Islet of Langerhans (tissue), 1 donor: Measurements from ENCODE around the gene TSPAN14.
"Not testable (repeated sequence)": the region's sequence is repeated elsewhere in the genome, so short reads cannot be mapped to it uniquely, and the experiment has no call there.

Experiments
- FAIRE-seq: peaks from one replicate; lab custom pipeline; 2011; peaks lifted over from hg19 to GRCh38; lab: Jason Lieb, UNC

TSPAN14 gene, protein sequence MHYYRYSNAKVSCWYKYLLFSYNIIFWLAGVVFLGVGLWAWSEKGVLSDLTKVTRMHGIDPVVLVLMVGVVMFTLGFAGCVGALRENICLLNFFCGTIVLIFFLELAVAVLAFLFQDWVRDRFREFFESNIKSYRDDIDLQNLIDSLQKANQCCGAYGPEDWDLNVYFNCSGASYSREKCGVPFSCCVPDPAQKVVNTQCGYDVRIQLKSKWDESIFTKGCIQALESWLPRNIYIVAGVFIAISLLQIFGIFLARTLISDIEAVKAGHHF

DNA sequence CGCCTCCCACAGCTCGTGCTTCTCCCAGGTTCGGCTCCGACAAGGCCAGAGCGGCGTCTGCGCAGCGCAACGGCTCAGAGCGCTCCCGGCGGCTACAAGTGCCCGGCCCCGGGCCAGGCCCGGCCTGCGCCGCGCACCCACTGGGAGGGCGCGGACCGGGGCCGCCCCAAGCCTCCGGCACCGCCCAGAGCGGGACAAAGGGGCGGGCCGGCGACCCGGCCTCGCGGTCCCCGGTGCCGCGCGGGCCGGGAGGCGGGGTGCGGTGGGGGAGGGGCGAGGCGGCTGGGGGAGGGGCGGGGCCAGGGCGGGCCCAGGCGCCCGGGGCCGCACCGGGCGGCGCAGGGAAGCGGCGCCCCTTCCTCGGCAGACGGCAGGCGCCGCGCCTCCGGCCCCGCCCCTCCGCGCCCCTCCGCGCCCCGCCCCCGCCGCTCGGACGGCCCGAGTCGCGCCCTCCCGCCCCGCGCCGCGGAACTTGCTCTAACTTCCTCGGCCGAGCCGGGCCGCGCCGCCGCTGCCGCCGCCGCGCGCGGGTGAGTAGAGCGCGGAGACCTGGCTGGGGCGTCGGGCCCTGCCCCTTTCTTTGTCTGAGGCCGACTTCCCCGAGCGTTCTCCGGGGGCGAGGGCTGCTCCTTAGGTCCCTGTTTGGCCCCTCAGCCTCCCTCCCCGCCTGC lies at the start of gene TSPAN14:
TSS of gene TSPAN14 (plus strand) at position 469 of the 671 bp plus-strand sequence. CDS start 34,924 bp downstream, outside the sequence.
- no peak for FAIRE-seq

- FAIRE-seq: no peak
Measured at GRCh38 chr10:80405035-80405434, 49.1 kb upstream of the TSPAN14 start.

- FAIRE-seq: no peak
Measured at GRCh38 chr10:80405626-80406025, 48.5 kb upstream of the TSPAN14 start.

GRCh38 chr10:80406204-80406603 lies 47.9 kb upstream of the TSPAN14 start:
- FAIRE-seq: no peak

DNA sequence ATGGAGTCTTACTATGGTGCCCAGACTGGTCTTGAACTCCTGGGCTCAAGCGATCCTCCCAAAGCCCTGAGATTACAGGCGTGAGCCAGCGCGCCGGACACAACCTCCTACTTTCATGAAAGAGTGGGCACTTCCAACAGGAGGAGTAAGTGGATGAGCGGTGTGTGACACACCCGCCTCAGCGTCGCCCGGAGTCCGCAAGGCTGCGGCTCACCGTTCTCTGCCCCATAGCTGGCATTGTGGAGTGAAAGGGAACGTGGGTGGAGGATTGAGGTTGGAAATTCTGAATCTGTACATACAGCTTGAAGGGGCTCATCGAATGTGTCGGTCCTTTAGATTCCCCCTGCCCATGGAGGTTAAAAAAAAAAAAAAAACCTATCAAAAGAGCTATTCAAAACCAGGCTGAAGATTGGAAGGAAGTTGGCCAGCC lies 46.3 kb upstream of the TSPAN14 start:
- FAIRE-seq: no peak

GRCh38 chr10:80408242-80409101 lies 45.6 kb upstream of the TSPAN14 start, which contains the start of gene PRXL2A:
Gene PRXL2A, plus strand, starts transcription at chr10:80408551. Its CDS starts 11,917 bp downstream, at chr10:80420468.
- FAIRE-seq: no peak

GRCh38 chr10:80409121-80409520 lies 45.0 kb upstream of the TSPAN14 start:
- no peak for FAIRE-seq

GRCh38 chr10:80410122-80410521 lies 44.0 kb upstream of the TSPAN14 start:
- FAIRE-seq: no peak

GRCh38 chr10:80410578-80411145 lies 43.4 kb upstream of the TSPAN14 start:
- FAIRE-seq: no peak

DNA sequence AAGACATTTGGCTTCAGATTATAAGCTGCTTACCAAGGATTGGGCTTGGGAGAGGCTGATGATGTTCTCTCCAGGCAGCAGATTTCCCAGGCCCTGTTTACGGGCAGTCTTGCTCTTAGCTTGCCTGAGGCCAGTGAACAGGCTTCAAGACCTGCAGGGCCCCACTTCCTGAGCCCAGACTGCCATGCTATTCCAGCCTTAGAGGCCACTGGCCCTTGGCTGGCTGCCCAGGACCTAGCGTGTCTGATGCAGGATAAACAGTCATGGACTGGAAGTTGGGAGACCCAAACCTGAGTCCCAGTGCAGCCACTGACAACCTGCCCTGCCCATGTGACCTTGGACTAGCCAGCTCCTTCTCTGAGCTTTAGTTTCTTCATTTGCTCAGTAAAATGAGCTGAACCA lies 42.8 kb upstream of the TSPAN14 start:
- FAIRE-seq: no peak

DNA sequence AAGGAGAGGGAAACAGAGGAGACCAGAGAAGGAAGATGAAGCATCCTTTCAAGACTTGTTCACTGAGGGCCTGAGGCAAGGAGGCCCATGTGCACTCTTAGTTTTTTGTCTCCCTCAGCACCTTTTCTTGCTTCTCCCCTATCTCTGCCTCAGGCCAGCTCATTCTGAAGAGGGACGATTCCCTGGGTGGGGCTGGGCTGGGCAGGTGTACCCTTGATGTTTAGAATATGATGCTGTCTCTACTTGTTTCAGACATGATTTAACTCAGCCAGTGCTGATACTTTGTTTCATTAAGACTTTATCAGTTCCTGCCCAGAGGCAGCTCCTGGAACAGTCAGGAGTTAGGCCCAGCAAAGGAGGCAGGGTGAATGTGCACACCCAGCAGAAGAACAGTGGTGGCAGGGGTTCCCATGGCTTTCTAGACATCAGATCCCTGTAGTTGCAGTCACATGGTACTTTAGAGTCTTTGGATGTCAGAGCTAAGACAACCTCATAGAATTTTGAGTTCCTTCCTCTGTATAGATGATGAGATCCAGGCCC lies 42.4 kb upstream of the TSPAN14 start:
- FAIRE-seq: no peak

DNA sequence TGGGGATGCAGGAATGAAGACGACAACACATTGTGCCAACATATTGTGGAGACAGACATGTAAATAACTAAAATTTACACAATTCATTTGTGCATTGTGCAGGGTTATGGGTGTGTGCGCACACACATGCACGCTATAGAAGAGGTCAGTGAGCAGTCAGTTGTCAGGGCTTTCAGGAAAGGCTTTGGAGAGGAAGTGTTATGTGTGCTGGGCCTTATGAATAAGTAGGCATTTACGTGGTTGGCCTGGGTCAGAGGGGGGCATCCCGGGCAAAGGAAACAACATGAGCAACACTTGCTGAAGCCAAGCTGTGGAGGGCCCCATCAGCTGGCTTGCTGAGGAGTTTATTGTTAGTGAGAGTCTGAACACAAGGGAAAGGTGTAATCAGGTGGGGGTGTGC lies 41.6 kb upstream of the TSPAN14 start:
- no peak for FAIRE-seq

DNA sequence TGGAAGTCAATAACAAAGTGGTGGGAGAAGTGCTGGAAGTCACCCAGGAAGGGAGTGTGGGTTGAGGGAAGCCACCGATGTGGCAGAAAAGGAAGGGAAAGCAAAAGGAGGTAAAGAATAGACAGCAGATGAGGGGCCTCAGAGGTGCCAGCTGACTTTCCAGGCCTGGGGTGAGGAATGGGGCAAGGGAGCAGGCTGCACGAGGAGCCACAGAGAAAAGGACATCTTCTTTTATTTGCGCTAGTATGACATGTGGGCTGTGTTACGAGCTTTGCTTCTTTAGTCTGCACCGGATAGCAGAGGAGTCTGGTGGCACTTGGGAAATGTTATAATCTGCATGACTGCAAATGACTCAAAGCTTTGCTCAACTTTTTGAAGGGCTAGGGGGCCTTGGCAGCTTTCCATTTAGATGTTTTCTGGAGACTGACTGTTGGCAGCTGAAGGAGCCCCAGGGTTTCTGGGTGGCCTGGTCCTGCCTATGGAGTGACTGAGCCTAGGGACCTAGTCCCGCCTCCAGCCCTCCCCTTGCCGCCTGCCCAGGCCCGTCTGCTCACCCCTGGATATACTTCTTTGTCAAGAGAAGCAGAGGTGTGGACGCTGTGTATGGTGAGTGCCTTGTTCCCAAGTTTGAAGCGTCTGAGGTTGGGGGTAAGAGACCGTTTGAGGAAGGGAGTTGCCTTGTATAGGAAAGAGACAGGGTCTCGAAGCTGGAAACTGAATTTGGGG lies 40.7 kb upstream of the TSPAN14 start:
- FAIRE-seq: no peak

- no peak for FAIRE-seq
Measured at GRCh38 chr10:80414142-80414895, 39.8 kb upstream of the TSPAN14 start.

DNA sequence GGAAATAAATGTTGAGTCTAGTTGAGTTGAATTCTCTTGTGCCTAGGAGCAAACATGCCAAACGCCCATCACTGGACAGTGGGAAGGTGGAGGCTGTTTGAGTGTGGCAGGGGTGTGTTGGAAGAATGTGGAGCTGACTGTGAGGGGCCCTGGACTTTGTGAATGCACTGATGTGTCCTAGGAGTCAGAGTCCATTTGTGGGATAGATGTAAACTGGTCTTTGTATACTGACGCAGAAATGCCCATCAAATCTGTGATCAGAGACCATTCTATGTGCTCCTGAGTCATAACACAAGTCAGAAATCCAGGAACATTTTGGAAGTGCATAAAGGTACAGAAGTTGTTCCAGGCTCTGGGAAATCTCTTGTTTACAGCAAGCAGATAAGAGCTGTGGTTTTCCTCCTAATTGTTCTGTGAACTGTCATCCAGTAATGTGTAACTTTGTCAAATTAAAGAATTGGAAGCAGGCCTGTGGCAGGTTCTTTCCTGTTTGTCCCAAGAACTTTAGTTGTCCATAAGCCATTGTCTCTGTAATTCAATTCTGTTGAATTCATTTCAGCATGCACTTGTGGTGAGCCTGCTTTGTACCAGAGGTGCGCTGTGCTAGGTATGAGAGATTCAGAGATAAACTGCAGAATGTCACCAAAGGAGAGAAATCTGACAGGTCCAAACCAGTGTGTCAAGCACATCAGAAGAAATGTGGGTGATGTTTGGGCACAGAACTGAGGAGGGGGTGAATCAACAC lies 38.2 kb upstream of the TSPAN14 start:
- no peak for FAIRE-seq

GRCh38 chr10:80416479-80417098 lies 37.5 kb upstream of the TSPAN14 start:
- FAIRE-seq: no peak

DNA sequence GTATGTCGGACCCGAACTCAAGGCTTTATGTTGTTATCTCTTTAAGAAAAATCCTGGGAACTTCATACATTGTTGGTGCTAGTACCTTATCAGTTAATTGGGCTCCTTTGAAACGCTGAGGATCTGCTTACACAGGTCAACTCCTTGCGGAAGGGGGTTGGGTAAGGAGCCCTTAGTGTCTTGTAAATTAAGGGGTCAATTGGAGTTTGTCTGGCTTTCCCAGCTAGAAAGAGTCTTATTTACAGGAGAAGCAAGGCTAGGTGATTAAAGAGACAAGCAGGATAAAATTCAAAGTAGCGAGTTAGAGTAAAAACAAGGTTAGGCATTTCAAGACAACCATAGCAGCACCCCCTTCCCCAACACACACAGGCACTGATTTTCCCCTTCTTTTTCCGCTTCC lies 36.9 kb upstream of the TSPAN14 start:
- not testable (repeated sequence) for FAIRE-seq

GRCh38 chr10:80421050-80421706 lies 32.9 kb upstream of the TSPAN14 start:
- no peak for FAIRE-seq
